Ishikawa (cell line): ENCODE results near the gene SURF6.

ENCODE experiments used
- CEBPB ChIP-seq: IDR thresholded peaks from 2 replicates; pipeline ENCODE4 v1.6.1; 2012
- CREB1 ChIP-seq: IDR thresholded peaks from 2 replicates; pipeline ENCODE4 v1.6.1; 2012; ENCODE audit warnings: low read depth
- EGR1 ChIP-seq: IDR thresholded peaks from 2 replicates; pipeline ENCODE4 v1.6.1; 2012
- EP300 ChIP-seq: IDR thresholded peaks from 2 replicates; pipeline ENCODE4 v1.6.1; 2012; ENCODE audit warnings: borderline replicate concordance
- FOXM1 ChIP-seq: IDR thresholded peaks from 2 replicates; pipeline ENCODE4 v1.6.1; 2012; ENCODE audit warnings: low read depth, borderline replicate concordance
- MAX ChIP-seq: IDR thresholded peaks from 2 replicates; pipeline ENCODE4 v1.6.1; 2012
- NFIC ChIP-seq: IDR thresholded peaks from 2 replicates; pipeline ENCODE4 v1.6.1; 2012
- RAD21 ChIP-seq: IDR thresholded peaks from 2 replicates; pipeline ENCODE4 v1.6.1; 2012; ENCODE audit warnings: low read depth
- TAF1 ChIP-seq: IDR thresholded peaks from 2 replicates; pipeline ENCODE4 v1.6.1; 2012; ENCODE audit warnings: low read depth, mild to moderate bottlenecking
- TCF12 ChIP-seq: IDR thresholded peaks from 2 replicates; pipeline ENCODE4 v1.6.1; 2012; ENCODE audit warnings: low read depth
- TEAD4 ChIP-seq: IDR thresholded peaks from 2 replicates; pipeline ENCODE4 v1.6.1; 2012
- USF1 ChIP-seq: IDR thresholded peaks from 2 replicates; pipeline ENCODE4 v1.6.1; 2012
- YY1 ChIP-seq: IDR thresholded peaks from 2 replicates; pipeline ENCODE4 v1.6.1; 2012; ENCODE audit warnings: low read depth
- ZBTB7A ChIP-seq: IDR thresholded peaks from 2 replicates; pipeline ENCODE4 v1.6.1; 2012; ENCODE audit warnings: low read depth
- TF ChIP-seq, protein P1 (sequence below): IDR thresholded peaks from 2 replicates; pipeline ENCODE4 v1.6.1; 2012; ENCODE audit warnings: low read depth, mild to moderate bottlenecking

SURF6 gene

GRCh38 chr9:133335924-133336811 is at the start of gene SURF6:
Gene SURF6 (minus strand): TSS chr9:133336188. CDS start chr9:133336132, 56 bp downstream.
- peak; percentile 58; the same call in 1 of the 2 replicates for TF ChIP-seq EGR1
- no peak for TF ChIP-seq CEBPB
- peak; percentile 87 for TF ChIP-seq TAF1
- peak; percentile 79 for TF ChIP-seq TCF12
- peak; percentile 64 for TF ChIP-seq TEAD4
- no peak; the same call in 1 of the 2 replicates for TF ChIP-seq CREB1
- peak; percentile 97 for TF ChIP-seq MAX
- peak; percentile 90 for TF ChIP-seq YY1
- no peak for TF ChIP-seq EP300

DNA sequence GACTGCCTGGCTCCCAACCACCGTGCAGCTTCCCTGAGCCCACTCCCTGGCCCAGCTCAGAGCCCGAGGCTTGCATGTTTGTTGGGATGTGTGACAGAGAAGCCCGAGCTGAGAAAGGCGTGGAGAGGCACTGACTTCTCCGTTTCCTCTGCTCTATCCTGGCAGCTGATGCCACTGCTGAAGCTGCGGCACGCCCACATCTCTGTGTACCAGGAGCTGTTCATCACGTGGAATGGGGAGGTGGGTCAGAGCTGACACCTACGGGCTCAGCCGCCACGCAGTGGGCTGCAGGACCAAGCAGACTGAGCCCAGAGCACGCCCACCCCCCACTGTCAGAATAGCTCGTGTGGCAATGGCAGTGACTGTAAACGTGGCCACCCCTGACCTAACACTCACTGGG is 49.5 kb upstream of the SURF6 start:
- TF ChIP-seq USF1 (no peak), RAD21 (no peak), ZBTB7A (no peak), MAX (no peak), YY1 (no peak), TEAD4 (no peak), CEBPB (no peak), TCF12 (no peak)
- TF ChIP-seq, protein P1, sequence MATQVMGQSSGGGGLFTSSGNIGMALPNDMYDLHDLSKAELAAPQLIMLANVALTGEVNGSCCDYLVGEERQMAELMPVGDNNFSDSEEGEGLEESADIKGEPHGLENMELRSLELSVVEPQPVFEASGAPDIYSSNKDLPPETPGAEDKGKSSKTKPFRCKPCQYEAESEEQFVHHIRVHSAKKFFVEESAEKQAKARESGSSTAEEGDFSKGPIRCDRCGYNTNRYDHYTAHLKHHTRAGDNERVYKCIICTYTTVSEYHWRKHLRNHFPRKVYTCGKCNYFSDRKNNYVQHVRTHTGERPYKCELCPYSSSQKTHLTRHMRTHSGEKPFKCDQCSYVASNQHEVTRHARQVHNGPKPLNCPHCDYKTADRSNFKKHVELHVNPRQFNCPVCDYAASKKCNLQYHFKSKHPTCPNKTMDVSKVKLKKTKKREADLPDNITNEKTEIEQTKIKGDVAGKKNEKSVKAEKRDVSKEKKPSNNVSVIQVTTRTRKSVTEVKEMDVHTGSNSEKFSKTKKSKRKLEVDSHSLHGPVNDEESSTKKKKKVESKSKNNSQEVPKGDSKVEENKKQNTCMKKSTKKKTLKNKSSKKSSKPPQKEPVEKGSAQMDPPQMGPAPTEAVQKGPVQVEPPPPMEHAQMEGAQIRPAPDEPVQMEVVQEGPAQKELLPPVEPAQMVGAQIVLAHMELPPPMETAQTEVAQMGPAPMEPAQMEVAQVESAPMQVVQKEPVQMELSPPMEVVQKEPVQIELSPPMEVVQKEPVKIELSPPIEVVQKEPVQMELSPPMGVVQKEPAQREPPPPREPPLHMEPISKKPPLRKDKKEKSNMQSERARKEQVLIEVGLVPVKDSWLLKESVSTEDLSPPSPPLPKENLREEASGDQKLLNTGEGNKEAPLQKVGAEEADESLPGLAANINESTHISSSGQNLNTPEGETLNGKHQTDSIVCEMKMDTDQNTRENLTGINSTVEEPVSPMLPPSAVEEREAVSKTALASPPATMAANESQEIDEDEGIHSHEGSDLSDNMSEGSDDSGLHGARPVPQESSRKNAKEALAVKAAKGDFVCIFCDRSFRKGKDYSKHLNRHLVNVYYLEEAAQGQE, result no peak

DNA sequence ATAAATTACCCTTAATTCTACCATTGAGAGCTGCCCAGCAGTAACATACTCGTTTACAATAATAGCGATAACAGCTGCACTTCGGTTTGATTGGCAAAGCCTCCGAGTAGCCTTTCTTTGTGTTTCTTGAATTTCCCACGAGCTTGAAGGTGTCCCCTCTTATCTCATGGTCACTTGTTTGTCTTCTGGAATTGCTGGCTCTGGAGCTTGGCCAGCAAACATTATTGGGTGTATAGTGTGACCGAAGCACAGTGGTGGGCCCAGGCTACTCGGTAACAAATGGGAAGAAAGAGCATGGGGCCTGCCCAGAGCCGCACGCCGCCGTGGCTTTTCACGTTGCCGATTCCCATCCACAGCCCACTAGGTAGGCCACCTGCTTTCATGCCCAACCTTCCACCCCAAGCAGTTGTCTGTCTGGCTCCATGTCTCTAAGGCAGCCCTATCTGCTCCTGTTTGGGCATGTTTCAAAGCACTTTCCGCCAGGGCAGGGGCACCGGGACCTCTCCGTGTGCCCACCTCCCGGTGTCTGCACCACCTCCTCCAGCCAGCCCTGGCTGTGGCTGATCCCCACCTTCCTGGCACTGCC is 48.8 kb upstream of the SURF6 start:
- TF ChIP-seq YY1, result no peak
- no peak for TF ChIP-seq TAF1
- no peak for TF ChIP-seq TEAD4
- no peak for TF ChIP-seq EGR1
- no peak for TF ChIP-seq CEBPB
- TF ChIP-seq EP300, result no peak
- TF ChIP-seq FOXM1, result no peak
- TF ChIP-seq CREB1, result no peak
- TF ChIP-seq RAD21, result no peak
- no peak for TF ChIP-seq MAX
- TF ChIP-seq, protein P1, result no peak
- no peak for TF ChIP-seq USF1
- no peak for TF ChIP-seq NFIC
- no peak for TF ChIP-seq ZBTB7A

- TF ChIP-seq TEAD4, result no peak
- TF ChIP-seq ZBTB7A, result no peak
- TF ChIP-seq EGR1, result no peak
- no peak for TF ChIP-seq FOXM1
- TF ChIP-seq CREB1, result no peak
- no peak for TF ChIP-seq TCF12
- no peak for TF ChIP-seq EP300
- no peak for TF ChIP-seq MAX
- no peak for TF ChIP-seq YY1
These were observed 47.5 kb upstream of the SURF6 start for GRCh38 chr9:133383438-133383837.

DNA sequence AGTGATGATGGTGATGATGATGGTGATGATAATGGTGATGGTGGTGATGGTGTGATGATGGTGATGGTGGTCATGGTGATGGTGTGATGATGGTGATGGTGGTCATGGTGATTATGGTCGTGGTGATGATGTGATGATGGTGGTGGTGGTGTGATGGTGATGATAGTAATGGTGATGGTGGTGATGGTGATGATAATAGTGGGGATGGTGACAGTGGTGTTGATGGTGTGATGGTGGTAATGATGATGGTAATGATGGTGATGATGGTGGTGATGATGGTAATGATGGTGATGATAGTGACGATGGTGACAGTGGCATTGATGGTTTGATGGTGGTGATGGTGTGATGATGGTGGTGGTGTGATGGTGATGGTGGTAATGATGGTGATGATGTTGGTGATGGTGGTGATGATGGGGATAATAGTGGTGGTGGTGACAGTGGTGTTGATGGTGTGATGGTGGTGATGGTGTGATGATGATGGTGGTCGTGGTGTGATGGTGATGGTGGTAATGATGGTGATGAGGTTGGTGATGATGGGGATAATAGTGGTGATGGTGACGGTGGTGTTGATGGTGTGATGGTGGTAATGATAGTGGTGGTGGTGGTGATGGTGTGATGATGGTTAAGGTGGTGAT is 46.6 kb upstream of the SURF6 start:
- no peak for TF ChIP-seq USF1
- no peak for TF ChIP-seq RAD21
- no peak for TF ChIP-seq TEAD4
- no peak for TF ChIP-seq TCF12
- no peak for TF ChIP-seq YY1
- no peak for TF ChIP-seq FOXM1
- no peak for TF ChIP-seq NFIC
- TF ChIP-seq, protein P1, result no peak
- TF ChIP-seq CREB1, result no peak
- TF ChIP-seq CEBPB, result no peak
